Skeletal muscle cell (primary cell): ENCODE measurements around the gene UBE2G2.

ENCODE experiments used
- DNase-seq: peaks from one replicate; pipeline ENCODE4 v3.0.0-alpha.2; 2010; ENCODE audit warnings: low read depth
- H3K4me3 ChIP-seq: 2 replicates; pipeline ENCODE4 v1.5.1; 2011; ENCODE audit warnings: low read depth, mild to moderate bottlenecking, control low read depth, low read length, moderate library complexity

UBE2G2 gene

DNA sequence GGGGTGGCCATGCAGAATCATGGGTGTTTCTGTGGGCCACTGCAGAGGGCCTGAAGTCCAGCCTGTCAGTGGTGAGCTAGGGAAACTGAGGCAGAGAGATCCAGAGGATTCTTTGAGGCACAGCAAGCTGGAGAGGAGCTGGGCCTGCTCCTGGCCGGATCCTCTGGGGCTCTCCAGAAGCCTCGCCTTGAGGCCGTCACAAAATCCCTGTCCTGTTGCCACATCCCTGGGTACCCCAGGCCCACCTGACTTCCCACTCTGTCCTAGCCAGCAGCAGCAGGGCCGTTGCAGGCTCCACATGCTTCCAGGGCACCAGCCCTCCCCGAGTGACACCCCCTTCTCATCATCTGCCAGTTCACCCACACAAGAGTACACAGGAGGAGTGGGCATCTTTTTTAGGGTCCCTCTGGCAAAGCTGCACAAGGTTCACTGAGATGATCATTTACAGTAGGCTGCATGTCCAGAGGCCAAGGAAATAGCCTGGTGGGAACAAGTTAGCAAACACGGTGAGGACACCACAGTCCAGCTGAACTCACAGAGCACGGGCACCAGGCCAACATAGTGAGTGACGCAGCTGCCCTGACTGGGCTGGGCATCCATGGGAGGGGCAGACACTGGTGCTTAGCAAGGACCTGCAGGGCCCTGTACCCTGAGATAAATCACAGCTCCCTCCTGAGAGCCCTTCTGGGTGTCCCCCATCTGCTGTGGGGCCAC, 65.2 kb downstream of the UBE2G2 start:
- DNase-seq, result no peak
- no peak overlapping the region for H3K4me3 ChIP-seq

DNA sequence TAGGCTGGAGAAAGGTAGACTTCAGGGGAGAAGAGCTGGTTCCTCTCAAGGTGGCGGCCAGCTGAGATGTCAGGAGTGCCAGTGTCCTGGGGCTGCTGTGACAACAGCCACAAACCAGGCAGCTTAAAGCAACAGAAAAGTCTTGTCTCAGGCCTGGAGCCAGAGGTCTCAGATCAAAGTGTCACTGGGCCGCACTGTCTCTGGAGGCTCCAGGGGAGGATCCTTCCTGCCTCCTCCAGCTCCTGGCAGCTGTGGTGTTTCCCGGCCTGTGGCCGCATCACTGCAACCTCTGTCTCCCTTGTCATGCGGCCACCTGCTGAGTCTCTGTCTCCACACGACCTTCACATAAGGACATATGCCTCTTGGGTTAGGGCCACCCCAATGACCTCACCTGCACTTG, 65.8 kb downstream of the UBE2G2 start:
- DNase-seq, result no peak
- no peak overlapping the region for H3K4me3 ChIP-seq

DNA sequence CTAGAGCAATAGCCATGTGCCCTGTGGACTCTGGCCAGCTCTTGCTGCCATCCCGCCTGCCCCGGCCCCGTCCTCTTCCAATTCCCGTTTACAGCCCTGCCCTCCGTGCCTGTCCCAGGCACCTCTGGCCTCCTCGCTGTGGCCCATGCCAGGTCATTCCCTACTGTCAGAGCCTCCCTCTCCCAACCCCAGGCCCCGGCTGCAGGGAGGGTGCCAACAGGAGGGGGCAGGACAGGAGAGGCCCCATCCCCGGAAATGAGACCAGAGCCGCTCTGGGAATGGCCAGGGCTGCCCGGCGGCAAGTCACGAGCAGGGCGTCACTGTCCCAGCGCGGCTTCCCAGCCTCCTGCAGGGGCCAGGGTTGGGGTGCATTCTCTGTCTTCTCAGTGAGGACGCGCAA, 66.8 kb downstream of the UBE2G2 start:
- DNase-seq, result no peak
- no peak overlapping the region for H3K4me3 ChIP-seq

DNA sequence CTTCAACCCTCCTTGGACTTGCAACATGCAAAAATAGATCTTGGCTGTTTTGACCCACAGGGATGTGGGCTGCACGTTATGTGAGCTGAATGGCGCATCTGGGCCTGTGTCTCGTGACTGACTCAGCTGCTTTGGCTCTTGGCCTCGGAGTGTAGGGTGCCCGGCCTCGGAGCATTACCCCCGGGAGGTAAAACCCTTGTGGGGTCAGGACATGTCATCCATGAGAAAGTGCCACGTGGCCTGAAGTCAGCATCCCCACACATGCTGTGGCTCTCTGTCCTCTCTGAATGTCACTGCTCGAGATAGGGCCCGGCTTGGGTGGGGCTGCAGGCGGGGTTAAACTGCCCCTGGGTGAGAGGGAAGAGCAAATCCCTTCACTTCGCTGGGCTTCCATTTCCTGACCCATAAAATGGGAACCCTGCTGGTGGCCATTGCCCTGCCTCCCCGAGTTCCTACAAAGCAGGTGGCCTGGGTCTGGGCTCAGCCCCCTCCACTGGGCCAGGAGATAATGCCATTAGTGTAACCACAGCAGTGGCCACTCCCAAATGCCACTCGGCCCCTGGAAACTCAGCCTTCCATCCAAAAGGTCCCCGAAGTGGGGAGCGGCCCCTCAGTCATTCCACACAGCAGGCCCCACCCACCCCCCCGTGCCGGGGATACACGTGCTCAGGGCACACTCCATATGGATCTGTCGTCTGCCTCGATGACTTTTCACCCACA, 67.4 kb downstream of the UBE2G2 start:
- no peak overlapping the region for H3K4me3 ChIP-seq
- DNase-seq, result no peak

DNA sequence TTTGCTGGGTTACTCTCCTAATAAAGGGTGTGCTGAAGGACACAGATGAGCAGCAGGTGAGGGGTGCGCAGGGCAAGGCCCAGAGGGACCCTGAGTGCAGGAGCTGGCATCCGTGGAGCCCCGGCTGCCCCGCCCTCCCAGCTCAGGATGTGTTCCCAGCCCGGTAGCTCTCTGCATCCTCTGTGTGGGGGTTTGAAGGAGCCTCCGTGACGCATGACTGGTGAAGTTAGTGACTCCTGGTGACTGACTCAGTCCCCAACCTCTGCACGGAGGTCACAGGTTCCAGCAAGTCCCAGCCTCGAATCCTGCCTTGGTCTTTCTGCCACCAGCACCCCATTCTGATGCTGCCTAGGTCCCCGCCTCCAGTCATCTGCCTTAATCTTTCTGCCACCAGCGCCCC, 68.7 kb downstream of the UBE2G2 start:
- no peak overlapping the region for H3K4me3 ChIP-seq
- DNase-seq, result no peak

DNA sequence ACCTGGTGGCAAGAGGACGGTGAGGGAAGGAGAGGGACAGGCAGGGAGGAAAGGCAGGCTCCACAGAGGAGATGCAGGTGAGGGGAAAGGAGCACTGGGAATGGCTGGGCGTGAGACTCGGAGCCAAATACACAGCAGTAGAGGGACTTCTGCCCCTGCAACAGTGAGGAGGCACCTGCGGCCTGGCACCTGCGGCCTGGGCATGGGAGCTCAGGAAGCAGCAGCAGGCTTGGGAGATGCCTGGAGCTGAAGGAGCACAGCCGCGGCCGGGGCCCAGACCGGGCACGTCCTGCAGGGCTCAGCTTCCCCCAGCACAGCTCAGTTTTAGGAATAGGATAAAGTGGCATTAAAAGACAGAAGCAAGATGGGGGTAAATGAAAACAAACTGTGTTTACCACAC, 69.4 kb downstream of the UBE2G2 start:
- H3K4me3 ChIP-seq, result no peak overlapping the region
- no peak for DNase-seq

DNA sequence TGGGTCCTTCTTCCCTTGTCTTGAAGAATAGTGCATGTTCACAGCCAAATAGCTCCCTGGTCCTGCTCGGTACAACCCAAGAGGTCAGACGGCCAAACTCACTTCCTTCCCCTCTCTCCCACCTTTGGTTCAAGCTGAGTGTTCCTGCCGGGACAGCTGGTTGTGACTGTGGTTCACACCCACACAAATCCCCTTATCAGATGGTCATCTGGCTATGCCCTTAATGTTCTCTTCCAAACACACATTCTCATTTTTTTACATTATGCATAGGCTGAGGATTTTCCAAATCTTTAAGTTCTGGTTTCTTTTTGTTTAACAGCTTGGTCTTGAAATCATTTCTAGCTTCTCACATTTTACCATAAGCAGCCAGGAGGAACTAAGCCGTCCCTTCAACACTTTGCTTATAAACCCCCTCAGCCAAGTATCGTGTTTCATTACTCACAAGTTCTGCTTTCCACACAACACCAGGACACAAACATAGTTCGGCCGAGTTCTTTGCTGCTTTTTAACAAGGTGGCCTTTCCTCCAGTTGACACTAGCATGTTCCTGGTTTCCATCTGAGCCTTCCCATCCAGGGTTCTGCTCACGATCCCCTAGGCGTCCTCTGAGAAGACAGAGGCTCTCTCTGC, 70.6 kb downstream of the UBE2G2 start:
- DNase-seq, result no peak
- H3K4me3 ChIP-seq, result no peak overlapping the region

DNA sequence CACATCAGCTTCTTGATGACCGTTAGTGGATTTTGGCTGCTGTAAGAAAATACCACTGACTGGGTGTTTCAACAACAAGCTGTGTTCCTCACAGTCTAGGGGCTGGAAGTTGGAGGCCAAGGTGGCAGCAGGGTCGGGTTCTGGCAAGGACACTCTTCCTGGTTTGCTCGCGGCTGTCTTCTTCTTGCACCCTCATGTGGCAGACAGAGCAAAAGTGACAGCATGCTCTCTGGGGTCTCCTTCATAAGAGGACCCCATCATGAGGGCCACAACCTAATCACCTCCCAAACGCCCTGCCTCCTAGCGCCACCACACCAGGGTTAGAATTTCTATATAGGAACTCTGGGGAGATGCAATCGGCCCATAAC, 71.6 kb downstream of the UBE2G2 start:
- H3K4me3 ChIP-seq, result no peak overlapping the region
- no peak for DNase-seq

DNA sequence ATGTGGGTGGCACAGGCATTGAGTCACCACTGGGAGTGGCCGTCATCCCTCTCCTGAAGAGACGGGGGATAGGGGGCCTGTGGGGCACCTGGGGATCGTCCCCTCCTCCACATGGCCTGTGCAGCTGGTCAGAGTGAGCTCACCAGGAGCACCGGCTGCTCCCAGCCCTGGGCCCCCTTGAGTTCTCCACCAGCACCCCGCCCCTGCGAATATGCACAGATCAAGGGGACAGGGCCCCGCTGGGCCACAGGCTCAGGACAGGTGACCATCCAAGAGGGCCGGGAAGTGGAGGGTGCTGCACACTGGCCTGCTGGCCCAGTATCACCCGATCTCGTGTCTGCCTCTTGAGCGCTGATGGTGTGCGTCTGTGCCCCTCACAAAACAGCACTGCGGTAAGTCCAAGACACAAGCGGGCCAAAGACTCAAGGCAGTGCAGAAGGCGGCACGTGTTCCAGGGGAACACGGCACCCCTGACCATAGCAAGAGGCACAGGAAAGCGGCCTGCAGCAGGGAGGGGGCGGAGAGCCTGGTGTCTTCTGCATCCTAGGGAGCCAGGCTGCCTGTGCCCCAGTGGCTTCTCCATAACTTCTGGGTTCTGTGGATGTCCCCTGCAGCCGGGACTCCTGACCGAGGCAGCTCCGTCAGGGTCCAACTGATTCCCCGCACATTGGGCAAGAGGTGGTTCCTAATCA, 72.1 kb downstream of the UBE2G2 start:
- no peak overlapping the region for H3K4me3 ChIP-seq
- DNase-seq, result no peak

DNA sequence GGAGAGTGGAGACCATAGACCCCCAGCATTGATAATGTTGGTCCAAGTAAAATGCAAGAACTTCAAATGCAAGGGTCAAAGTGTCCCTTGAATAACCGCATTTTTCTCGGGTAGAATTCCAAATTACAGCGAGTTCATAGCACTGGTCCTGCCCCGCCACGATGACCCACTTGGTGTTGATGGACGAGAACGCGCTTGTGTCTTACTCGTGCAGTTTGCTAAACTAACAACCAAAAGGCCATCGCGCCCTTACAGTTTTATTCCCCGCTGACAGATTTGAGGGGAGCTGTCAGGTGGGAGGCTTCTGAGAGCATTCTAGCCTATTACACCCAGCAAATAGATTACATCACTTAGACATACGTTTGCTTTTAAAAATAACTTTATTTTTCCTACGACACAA, 72.9 kb downstream of the UBE2G2 start:
- DNase-seq, result no peak

DNA sequence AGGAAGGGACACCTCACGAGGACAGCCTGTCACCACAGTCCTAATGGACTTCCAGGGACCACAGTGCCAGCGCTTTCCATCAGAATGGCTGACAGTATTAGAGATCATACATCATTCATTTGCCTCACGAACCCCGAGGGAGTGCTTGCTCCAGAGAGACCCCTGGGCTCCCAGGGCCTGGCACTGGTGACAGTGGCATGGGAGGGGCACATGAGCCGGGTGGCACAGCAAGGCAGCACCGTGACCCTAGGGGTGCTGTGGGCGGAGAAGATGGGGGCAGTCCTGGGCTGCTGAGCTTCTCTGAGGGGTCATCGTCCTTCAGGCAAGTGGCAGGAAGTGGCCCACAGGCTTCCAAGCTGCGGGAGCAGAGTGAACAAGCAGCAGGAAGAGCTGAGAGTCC, 73.9 kb downstream of the UBE2G2 start:
- DNase-seq, result no peak

More for the DNA sequence above, 72.9 kb downstream of the UBE2G2 start:
- no peak overlapping the region for H3K4me3 ChIP-seq

DNA sequence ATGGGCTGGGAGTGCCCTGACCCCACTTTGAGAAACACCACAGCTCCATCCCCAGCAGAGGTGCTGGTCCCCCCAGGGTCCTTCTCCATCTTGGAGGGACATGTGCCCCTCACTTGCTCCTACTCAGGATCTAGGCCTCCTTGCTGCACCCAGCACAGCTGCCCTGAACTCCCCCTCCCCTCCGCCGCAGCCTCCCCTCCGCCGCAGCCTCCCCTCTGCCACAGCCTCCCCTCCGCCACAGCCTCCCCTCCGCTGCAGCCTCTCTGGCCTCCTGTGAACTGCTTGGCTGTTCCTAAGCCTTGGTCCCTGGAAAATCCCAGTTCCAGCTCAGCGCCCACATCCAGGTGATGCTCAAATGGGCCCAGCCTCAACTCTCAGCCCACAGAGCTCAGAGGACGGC, 74.3 kb downstream of the UBE2G2 start:
- DNase-seq, result no peak
- H3K4me3 ChIP-seq, result no peak overlapping the region

More for the DNA sequence above, 73.9 kb downstream of the UBE2G2 start:
- no peak overlapping the region for H3K4me3 ChIP-seq

DNA sequence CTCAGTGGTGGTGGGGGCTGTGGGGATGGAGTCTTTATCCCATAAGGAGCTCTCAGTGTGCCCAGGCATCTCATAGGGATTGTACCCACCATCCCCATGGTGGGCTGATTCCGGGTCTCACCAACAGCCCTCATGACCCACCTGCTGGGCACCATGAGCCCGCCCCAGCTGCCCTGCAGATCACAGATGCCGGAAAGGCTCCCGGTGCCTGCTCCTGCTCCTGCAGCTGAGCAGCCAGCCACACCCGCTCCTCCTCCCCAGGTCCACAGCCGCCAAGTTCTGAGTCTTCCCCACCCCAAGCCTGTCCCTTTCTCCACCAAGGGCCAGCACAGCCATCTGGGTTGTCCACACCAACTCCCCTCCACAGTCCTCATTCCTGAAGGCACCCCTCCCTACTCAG, 74.8 kb downstream of the UBE2G2 start:
- no peak overlapping the region for H3K4me3 ChIP-seq
- no peak for DNase-seq

DNA sequence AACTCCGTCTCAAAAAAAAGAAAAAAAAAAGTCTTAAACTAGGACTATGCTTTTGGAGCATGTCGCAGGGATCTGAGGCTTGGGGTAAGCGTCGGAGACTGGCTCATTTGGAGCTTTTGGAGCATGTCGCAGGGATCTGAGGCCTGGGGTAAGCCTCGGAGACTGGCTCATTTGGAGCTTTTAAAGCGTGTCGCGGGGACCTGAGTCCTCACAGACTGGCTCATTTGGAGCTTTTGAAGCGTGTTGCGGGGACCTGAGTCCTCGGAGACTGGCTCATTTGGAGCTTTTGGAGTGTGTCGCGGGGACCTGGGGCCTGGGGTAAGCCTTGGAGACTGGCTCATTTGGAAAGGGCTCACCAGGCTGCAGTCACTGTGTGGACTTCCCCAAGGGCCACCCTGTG, 76.7 kb downstream of the UBE2G2 start:
- DNase-seq, result no peak
- no peak overlapping the region for H3K4me3 ChIP-seq

DNA sequence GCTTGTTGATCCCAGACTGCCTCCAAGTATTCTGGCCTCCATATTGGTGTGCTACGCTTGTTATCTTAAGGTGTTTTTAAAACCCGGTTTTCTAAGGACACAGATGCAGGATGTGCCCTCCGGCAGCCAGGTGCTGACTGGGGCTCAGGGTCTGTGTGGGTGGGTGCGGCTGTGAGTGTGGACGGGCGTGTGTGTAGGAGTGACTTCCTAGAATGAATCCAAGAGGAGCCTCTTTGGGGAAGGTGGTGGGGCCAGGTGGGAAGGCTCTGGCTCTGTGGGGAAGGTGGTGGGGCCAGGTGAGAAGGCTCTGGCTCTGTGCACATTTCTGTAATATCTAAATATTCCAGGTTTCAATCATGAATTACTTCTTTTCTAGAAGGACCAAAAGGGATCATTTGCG, 77.4 kb downstream of the UBE2G2 start:
- no peak for DNase-seq
- H3K4me3 ChIP-seq, result no peak overlapping the region

DNA sequence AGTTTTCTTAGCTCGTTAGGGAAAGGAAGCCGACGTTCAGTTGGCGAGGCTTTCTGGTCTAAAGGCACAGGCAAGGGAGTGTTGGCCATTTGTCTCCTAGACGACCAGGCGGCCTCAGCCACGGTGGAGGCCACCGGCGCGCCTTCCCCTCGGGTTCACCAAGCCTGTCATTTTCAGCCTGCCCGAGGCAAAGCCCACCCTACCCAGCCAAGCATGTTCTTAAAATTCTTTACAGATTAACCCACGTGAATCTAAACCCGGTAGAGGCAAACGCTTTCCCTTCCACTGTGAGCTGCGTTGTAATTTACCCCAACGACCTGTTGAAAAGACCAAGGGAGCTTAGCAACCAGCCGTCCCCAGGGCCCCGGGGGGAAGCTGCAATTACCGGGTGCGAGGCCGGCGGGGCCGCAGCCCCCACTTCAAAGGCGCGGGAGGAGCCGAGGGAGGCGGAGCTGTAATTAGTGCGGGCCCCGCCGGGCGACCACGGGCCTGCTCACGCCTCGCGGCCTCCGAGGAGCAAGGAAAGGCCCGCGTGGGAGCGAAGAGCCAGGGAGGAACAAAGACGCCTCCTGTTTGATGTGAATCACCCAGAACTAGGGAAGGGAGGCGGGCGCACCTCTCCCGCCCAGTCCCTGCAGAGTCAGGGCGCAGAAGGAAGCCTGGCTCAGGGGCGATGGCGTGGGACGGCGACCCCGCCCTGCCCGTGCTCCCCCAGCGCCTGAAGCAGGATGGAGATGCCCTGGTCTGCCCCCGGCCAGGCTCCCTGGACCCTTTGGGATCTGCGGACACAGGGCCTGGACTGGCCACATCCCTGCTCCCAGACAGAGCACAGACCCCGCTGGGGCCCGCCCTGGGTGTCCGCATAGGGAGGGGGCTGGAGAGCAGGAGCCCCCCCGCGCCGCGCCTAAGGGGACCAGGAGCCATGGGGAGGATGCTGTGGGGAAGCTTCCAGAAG, 78.2 kb downstream of the UBE2G2 start:
- DNase-seq, result no peak

DNA sequence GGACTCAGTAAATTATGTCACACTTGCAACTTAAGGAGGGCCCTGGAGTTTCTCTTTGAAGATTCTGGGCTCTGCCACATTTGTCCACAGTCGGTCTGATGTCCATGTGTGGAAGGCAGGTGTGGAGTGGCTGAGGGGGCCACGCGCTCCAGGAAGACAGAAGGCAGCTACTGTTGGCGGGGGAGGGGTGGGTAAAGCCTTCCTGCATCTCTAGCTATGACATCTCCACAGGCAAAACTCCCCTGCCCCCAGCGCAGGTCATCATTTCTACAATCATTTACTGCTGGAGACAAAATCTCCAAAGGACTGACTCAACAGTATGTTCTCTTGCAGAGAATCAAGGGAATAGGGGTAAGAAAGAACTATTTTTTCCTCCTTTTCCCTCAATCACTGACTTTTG, 78.9 kb downstream of the UBE2G2 start:
- DNase-seq, result no peak
- H3K4me3 ChIP-seq, result no peak overlapping the region

More for the DNA sequence above, 78.2 kb downstream of the UBE2G2 start:
- no peak overlapping the region for H3K4me3 ChIP-seq

DNA sequence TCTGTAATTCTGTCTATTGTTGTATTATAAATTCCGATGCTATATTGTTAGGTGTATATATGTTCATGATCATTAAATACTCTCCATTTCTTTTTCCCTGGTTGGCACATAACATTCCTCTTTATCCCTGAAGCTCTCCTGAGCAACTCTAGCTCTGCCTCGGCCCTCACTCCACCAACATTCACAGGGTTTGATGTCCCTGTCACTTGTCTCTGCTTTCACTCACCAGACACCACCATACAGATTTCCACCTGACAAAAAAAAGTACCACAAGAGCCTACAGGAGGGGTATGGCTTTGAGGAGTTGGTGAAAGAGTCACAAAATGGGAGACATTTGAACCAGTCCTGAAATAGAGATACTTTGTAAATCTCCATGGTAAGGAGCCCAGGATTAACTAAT, 81.5 kb downstream of the UBE2G2 start:
- no peak for DNase-seq
- H3K4me3 ChIP-seq, result no peak overlapping the region
